Mesenteric fat pad (tissue), 1 donor: ENCODE measurements around the gene TRAIP. TPM values are rescaled to one million over a fixed set of nuclear protein-coding genes. Genes with fewer than 3 reads are reported as not detected.
"Not testable (repeated sequence)": the region's sequence is repeated elsewhere in the genome, so short reads cannot be mapped to it uniquely, and the experiment has no call there.

Experiments
- DNase-seq: peaks from one replicate; pipeline ENCODE4 v3.0.0-alpha.2; 2020; ENCODE audit warnings: low spot score
- microRNA-seq: library from miRNA; unstranded; fragments of <30 nt; microRNA quantifications from one replicate; pipeline ENCODE4 v1.2.0, GENCODE V29; 2020; ENCODE audit warnings: borderline number of aligned reads
- total RNA-seq: library from RNA; stranded (reverse); fragmentation: NEBNext Ultra II Directional; extraction: Animal tissue kit (Norgen Biotek cat#: 25700); gene quantifications from one replicate; pipeline ENCODE4 v1.2.1, GENCODE V29; 2021
- donor health status: DM: yes; HTN: yes; CAD: no.

TRAIP gene
- total RNA-seq, 1 donor from 2014 or later = 1.1 TPM

DNA sequence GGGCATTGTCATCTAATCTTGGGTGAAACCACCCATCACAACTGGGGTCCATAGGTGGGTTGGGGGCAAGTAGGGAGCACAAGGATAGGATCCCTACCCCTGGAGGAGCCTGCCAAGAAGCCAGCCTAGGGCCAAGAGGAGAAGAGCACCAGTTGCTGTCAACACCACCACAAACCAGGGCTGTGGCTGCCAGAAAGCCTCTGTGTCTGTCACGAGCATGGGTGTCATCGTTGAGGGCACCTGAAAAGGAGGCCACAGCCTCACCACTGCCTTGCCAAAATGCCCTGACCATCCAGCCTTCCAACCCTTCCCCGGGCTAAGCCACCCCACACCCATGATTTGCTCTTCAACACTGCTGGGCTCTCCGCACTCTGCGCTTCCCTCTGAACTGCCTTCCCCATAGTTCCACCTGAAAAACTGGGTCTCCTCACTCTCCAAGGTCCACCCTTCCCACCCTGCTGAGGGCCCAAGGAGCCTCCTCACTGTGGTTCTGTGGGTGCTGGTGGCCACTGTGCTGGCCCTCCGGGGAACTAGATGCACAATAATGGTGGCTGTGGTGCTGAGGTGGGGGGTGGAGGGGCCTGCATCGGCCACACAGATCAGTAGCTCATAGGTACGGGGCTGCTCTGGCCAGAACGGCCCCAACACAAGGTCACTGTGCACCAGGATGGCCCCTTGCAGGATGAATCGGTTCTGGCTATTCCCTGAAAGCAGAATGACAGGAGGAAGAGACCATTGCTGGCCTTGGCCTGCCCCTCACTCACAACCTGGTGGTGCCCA lies 63.8 kb downstream of the TRAIP start:
- DNase-seq = peak; percentile 43

GRCh38 chr3:49791571-49791970 lies 64.8 kb downstream of the TRAIP start:
- peak; percentile 55 for DNase-seq

DNA sequence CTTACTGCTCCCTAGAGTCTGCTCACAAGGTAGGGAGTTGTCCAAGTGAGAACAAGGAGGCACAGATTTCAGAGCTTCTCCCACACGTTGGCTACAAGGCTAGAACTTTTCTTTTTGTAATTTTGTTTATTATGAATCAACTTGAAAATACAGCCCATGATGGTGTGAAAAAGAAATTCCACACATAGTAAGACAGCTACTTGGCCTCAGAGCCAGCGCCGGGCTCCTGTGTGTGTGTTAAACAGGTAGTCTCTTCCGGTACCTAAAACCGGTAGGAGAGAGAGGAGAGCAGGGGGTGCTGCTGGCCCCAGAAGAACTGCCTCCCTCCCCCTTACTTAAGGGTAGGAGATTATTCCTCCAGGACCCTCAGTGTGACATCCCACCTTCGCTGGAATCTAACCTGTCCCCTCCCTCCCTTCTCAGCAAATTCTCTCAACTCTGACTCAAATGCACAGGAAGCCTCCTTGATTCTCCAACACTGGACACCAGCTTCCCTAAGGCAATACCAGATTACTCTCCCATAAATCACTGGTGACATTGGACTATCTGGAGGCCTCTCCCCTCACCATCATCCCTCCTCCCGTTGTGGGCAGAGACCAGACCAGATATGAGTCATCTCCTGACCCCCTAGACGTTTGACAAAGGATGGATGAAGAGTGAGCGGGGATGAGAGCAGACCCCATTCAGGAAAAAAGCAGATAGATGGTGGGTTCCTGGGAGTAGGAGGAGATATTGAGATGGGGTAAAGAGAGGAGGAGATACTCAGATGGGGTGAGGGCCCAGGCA lies 65.5 kb downstream of the TRAIP start:
- no peak for DNase-seq

- peak; percentile 11 for DNase-seq
Measured at GRCh38 chr3:49788056-49788455, 68.3 kb downstream of the TRAIP start.

- DNase-seq = no peak
Measured at GRCh38 chr3:49787536-49787935, 68.8 kb downstream of the TRAIP start.

- peak; percentile 59 for DNase-seq
Measured at GRCh38 chr3:49787182-49787464, 69.2 kb downstream of the TRAIP start.

DNA sequence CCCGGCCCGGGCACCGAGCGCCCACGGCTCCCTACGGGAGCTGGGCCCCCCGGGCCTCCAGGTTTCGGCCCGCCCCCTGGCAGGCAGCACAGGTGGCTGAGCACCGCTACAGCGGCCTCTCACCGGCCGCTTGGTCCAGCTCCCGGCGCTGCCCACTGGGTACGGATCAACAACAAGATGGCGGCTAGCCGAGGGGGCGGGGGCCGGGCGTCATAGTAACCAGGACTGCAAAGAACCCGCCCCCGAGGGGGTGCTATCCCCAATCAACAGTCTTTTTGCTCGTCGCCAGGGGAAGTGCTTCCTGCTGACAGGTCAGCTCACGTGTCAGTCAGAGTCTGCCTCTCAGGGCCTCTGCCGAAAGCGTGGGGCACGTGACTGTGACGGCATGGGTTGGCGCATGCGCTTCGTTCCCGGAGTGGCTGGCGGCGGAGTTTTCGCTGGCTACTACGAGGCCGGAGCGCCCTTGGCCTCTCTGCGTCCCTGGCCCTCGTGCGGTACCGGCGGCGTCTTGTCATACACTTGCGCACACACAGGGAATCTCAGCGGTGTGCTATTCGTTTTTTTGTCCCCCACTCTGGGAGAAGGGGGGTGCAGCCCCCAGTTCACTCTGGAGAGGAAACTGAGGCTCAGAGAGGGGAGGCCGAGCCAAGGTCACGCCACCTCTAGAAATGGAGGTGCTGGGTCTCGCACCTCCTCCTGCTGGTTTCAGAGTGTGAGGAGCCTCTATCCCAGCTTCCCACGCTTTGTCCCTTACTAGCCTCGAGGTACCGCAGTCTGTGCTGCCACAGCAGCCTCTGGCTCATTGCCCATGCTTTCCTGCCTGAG lies 69.8 kb downstream of the TRAIP start, which contains the start of gene IP6K1:
Gene IP6K1 (minus strand): TSS at position 186 of the 825 bp plus-strand sequence. CDS start 38,502 bp downstream, outside the sequence.
- peak; percentile 100 for DNase-seq

- DNase-seq = no peak
Measured at GRCh38 chr3:49785565-49786356, 70.6 kb downstream of the TRAIP start.

GRCh38 chr3:49782277-49782676 lies 74.1 kb downstream of the TRAIP start:
- DNase-seq = not testable (repeated sequence)

DNA sequence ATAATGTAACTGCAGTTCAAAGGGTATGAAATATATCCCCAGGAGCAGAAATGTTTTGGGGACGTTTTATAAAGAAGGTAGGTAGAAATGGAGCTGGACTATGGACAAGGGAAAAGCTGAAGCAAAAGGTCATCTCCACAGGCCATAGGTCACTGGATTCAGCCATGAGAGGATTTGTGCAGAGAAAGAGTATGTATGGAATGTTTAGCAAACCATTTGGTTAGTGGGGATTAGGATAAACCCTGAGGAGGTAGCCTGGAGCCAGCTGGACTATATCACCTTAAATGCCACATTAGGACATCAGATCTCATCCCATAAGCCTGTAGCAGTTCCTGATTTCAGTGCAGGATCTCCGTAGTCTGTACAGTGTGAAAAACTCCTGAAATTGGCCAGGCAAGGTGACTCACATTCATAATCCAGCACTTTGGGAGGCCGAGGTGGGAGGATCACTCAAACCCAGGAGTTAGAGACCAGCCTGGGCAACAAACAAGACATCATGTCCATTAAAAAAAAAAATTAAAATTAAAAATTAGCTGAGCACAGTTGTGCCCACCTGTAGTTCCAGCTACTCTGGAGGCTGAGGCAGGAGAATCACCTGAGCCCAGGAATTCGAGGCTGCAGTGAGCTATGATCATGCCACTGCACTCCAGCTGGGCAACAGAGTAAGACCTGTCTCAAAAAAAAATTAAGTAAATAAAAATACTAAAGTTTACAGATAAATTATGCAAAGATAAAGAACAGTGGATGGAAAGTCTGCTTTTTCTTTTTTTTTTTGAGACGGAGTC lies 74.8 kb downstream of the TRAIP start:
- DNase-seq = no peak

DNA sequence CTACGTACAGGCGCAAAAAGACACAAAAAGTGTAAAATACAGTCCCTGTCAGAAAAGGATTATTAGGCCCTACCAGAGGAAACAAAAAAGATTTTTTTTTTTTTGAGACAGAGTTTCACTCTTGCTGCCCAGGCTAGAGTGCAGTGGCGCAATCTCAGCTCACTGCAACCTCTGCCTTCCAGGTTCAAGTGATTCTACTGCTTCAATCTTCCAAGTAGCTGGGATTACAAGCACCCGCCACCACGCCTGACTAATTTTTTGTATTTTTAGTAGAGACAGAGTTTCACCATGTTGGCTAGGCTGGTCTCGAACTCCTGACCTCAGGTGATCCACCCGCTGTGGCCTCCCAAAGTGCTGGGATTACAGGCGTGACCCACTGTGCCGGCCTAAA lies 75.4 kb downstream of the TRAIP start:
- peak; percentile 20 for DNase-seq

GRCh38 chr3:49780080-49780974 lies 76.0 kb downstream of the TRAIP start:
- no peak for DNase-seq

DNA sequence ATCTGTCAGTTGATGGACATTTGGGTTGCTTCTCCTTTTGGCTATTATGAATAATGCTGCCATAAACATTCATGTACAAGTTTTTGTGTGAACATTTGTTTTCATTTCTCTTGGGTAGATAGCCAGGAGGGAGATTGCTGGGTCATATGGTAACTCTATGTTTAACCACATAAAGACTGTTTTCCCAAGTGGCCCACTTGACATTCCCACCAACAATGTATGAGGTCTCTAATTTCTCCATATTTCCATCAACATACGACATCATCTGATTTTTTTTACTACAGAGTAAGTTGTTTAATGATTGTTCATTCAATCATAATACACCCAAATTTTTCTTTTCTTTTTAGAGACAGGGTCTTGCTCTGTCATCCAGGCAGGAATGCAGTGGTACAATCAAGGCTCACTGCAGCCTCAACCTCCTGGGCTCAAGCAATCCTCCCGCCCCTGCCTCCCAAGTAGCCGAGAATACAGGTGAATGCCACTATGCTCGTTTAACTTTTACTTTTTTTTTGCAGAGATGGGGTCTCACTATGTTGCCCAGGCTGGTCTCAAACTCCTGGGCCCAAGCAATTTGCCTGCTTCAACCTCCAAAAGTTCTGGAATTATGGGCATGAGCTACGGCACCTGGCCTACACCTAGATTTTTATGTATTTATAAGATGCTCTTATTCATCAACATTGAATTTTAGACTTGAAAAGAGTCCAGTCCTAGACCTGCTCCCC lies 76.8 kb downstream of the TRAIP start:
- DNase-seq = peak; percentile 35

Small RNA genes lying within 50 kb of the gene (microRNA-seq; reads per million reads assigned to microRNA genes)
- not detected for gene MIR5193

Other genes with a start within 250 kb of the TRAIP start
- gene APEH, start 182.2 kb downstream of the TRAIP start, total RNA-seq = 51.1 TPM
- gene MST1, start 167.1 kb downstream of the TRAIP start, total RNA-seq = 5.7 TPM
- 42.1 TPM for gene RNF123, start 167.0 kb downstream of the TRAIP start, total RNA-seq
- gene AMIGO3, start 136.9 kb downstream of the TRAIP start, total RNA-seq = not detected
- gene GMPPB, start 132.6 kb downstream of the TRAIP start, total RNA-seq = 45.4 TPM
- 35.4 TPM for gene IP6K1, start 70.0 kb downstream of the TRAIP start, total RNA-seq
- not detected for gene CDHR4, start 56.7 kb downstream of the TRAIP start, total RNA-seq
- 3.2 TPM for gene INKA1, start 53.3 kb downstream of the TRAIP start, total RNA-seq
- 38.2 TPM for gene UBA7, start 42.6 kb downstream of the TRAIP start, total RNA-seq
- gene CAMKV, start 13.3 kb upstream of the TRAIP start, total RNA-seq = not detected
- 1.8 TPM for gene MST1R, start 47.3 kb upstream of the TRAIP start, total RNA-seq
- gene MON1A, start 73.2 kb upstream of the TRAIP start, total RNA-seq = 9.8 TPM
- 79.6 TPM for gene RBM6, start 83.6 kb upstream of the TRAIP start, total RNA-seq
- 132 TPM for gene RBM5, start 232.4 kb upstream of the TRAIP start, total RNA-seq